Right atrium auricular region (tissue), 2 donors: ENCODE measurements around the gene TRPM1. TPM values are rescaled to one million over a fixed set of nuclear protein-coding genes. Genes with fewer than 3 reads are reported as not detected.

Experiments
- DNase-seq: peaks from one replicate; pipeline ENCODE4 v3.0.0-alpha.2; 2019; ENCODE audit warnings: low spot score
- H3K27ac ChIP-seq, 2 donors: fragments of 200-600 bp; sonication (generic); 1 replicate in 1 of 2; 2 replicates in 1 of 2; pipeline ENCODE4 v1.5.1; 2016 to 2019
- H3K27me3 ChIP-seq, 2 donors: fragments of 200-600 bp; sonication (generic); one replicate each; pipeline versions ENCODE4 v1.5.1 to v1.6.0; 2017 to 2019
- H3K36me3 ChIP-seq: fragments of 200-600 bp; sonication (generic); one replicate; pipeline ENCODE4 v1.5.1; 2016
- H3K4me1 ChIP-seq, 2 donors: fragments of 200-600 bp; sonication (generic); one replicate each; pipeline versions ENCODE4 v1.5.1 to v1.6.0; 2017 to 2019
- H3K4me3 ChIP-seq, 2 donors: fragments of 200-600 bp; sonication (generic); 1 replicate in 1 of 2; 2 replicates in 1 of 2; pipeline ENCODE4 v1.5.1; 2017 to 2019; ENCODE audit warnings: mild to moderate bottlenecking in 1 of 2, moderate library complexity in 1 of 2
- H3K9me3 ChIP-seq, 2 donors: fragments of 200-600 bp; sonication (generic); one replicate each; pipeline ENCODE4 v1.5.1; 2019
- CTCF ChIP-seq, 2 donors: fragments of 200-600 bp; sonication (generic); IDR thresholded peaks; one replicate each; pipeline ENCODE4 v1.5.1; 2019; ENCODE audit warnings: antibody characterized with exemption in 2 of 2
- total RNA-seq, 2 donors: library from RNA; depleted of rRNA; stranded (reverse); fragments of >200 nt; gene quantifications; one replicate each; pipeline ENCODE4 v1.1.0, GENCODE V29; 2016

Gene TRPM1
- total RNA-seq, 2 donors from 2014 or later = not detected

GRCh38 chr15:30984118-30984517 is 117.4 kb downstream of the TRPM1 start:
- TF ChIP-seq CTCF (IDR thresholded peaks at IDR 0.05) = no peak
- H3K4me1 ChIP-seq = peaks cover 0 to 44% of the 10 kb centered on the region in 2 donors
- no peaks in the 10 kb centered on the region for H3K9me3 ChIP-seq
- no peaks in the 10 kb centered on the region for H3K27me3 ChIP-seq
- DNase-seq = no peak
- peaks cover 27% of the 10 kb centered on the region for H3K36me3 ChIP-seq
- no peak overlapping the region for H3K4me3 ChIP-seq
- no peak overlapping the region for H3K27ac ChIP-seq

GRCh38 chr15:30979457-30979856 is 122.1 kb downstream of the TRPM1 start:
- no peak for TF ChIP-seq CTCF (IDR thresholded peaks at IDR 0.05)
- no peak overlapping the region for H3K4me3 ChIP-seq
- no peaks in the 10 kb centered on the region for H3K27me3 ChIP-seq
- H3K9me3 ChIP-seq = no peaks in the 10 kb centered on the region
- H3K27ac ChIP-seq = no peak overlapping the region
- peaks cover 23% of the 10 kb centered on the region for H3K36me3 ChIP-seq
- no peak for DNase-seq
- H3K4me1 ChIP-seq = peaks cover 0 to 16% of the 10 kb centered on the region in 2 donors

GRCh38 chr15:30978328-30978727 is 123.2 kb downstream of the TRPM1 start:
- DNase-seq = no peak
- no peak for TF ChIP-seq CTCF (IDR thresholded peaks at IDR 0.05)
- Histone ChIP-seq H3K27ac (no peak overlapping the region), H3K4me1 (peaks cover 0 to 15% of the 10 kb centered on the region in 2 donors), H3K36me3 (peaks cover 33% of the 10 kb centered on the region), H3K4me3 (no peak overlapping the region), H3K27me3 (no peaks in the 10 kb centered on the region), H3K9me3 (no peaks in the 10 kb centered on the region)

GRCh38 chr15:30974112-30974511 is 127.4 kb downstream of the TRPM1 start:
- Histone ChIP-seq H3K4me3 (no peak overlapping the region), H3K27ac (no peak overlapping the region), H3K4me1 (peaks cover 0 to 11% of the 10 kb centered on the region in 2 donors), H3K27me3 (no peaks in the 10 kb centered on the region), H3K36me3 (peaks cover 27% of the 10 kb centered on the region), H3K9me3 (no peaks in the 10 kb centered on the region)
- no peak for DNase-seq
- no peak for TF ChIP-seq CTCF (IDR thresholded peaks at IDR 0.05)

GRCh38 chr15:30973379-30973778 is 128.1 kb downstream of the TRPM1 start:
- peaks cover 0 to 8% of the 10 kb centered on the region in 2 donors for H3K4me1 ChIP-seq
- H3K27me3 ChIP-seq = no peaks in the 10 kb centered on the region
- H3K9me3 ChIP-seq = no peaks in the 10 kb centered on the region
- H3K36me3 ChIP-seq = peaks cover 27% of the 10 kb centered on the region
- H3K27ac ChIP-seq = no peak overlapping the region
- no peak for TF ChIP-seq CTCF (IDR thresholded peaks at IDR 0.05)
- DNase-seq = no peak
- no peak overlapping the region for H3K4me3 ChIP-seq

GRCh38 chr15:30969724-30970123 is 131.8 kb downstream of the TRPM1 start:
- no peak overlapping the region for H3K4me3 ChIP-seq
- no peak overlapping the region for H3K27ac ChIP-seq
- no peaks in the 10 kb centered on the region for H3K27me3 ChIP-seq
- H3K36me3 ChIP-seq = peaks cover 39% of the 10 kb centered on the region
- H3K9me3 ChIP-seq = no peaks in the 10 kb centered on the region
- H3K4me1 ChIP-seq = no peaks in the 10 kb centered on the region
- no peak for TF ChIP-seq CTCF (IDR thresholded peaks at IDR 0.05)
- no peak for DNase-seq
